Dendritic cell treated with granulocyte-macrophage colony-stimulating factor and Interleukin-4, amounts not matched to agents 40 ng/mL and 50 ng/mL, for 4 days (primary cell): ENCODE measurements around the gene CA10.

Experiments used
- H3K27ac Mint-ChIP-seq: one replicate; pipeline ENCODE4 v1.8.0; 2022; ENCODE audit warnings: mild to moderate bottlenecking, mixed read lengths
- H3K27me3 Mint-ChIP-seq: one replicate; pipeline ENCODE4 v1.8.0; 2022; ENCODE audit warnings: mild to moderate bottlenecking, mixed read lengths
- H3K36me3 Mint-ChIP-seq: one replicate; pipeline ENCODE4 v1.8.0; 2022; ENCODE audit warnings: low read depth, mixed read lengths
- H3K4me1 Mint-ChIP-seq: one replicate; pipeline ENCODE4 v1.8.0; 2022; ENCODE audit warnings: low read depth, mixed read lengths
- H3K4me3 Mint-ChIP-seq: one replicate; pipeline ENCODE4 v1.8.0; 2022; ENCODE audit warnings: mild to moderate bottlenecking, moderate library complexity, mixed read lengths
- H3K9me3 Mint-ChIP-seq: one replicate; pipeline ENCODE4 v1.8.0; 2022; ENCODE audit warnings: mixed read lengths
- intact Hi-C: fragments of 100-400 bp; cut with micrococcal nuclease; formaldehyde crosslinking; loops from one replicate; pipeline ENCODE4 v1.15.0; 2022

CA10 gene

GRCh38 chr17:51610155-51610554 lies 548.4 kb downstream of the CA10 start:
- Mint-ChIP-seq H3K27ac (no peak overlapping the region), H3K4me1 (no peaks in the 10 kb centered on the region), H3K36me3 (no peaks in the 10 kb centered on the region), H3K4me3 (no peak overlapping the region), H3K9me3 (no peaks in the 10 kb centered on the region), H3K27me3 (peaks cover 4% of the 10 kb centered on the region)
- intact Hi-C loops = no loop called here

DNA sequence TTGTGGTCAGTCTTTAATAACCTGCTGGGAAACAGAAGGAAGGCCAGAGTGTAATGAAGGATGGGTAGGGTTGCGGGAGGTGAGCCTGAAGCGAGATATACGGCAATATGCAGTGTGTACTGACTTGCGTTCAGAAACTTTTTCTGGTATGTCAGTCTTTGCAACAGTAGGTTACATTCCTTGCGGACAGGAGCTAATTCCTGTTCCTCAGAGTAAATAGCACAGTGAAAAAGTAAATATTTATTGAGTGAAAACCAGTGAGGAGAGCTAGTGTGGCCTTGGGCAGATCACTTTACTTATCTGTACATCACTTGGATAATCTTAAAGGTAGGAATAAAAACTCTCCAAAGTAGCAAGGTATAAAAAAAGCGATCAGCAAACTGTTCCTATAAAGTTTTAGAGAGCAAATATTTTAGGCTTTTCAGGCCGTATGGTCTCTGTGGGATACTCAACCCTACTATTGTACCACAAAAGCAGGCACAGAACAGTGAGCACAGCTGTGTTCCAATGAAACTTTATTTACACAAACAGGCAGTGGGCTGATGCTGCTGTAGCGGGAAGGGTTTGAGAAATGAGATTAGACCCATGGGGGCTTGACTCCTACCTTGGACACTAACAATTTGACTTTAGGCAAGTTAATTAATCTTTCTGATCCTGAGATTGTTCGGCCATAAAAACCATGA lies 550.1 kb downstream of the CA10 start:
- Mint-ChIP-seq H3K4me3 (no peak overlapping the region), H3K36me3 (no peaks in the 10 kb centered on the region), H3K4me1 (no peaks in the 10 kb centered on the region), H3K27ac (no peak overlapping the region), H3K9me3 (no peaks in the 10 kb centered on the region), H3K27me3 (peaks cover 4% of the 10 kb centered on the region)
- intact Hi-C loops = no loop called here

DNA sequence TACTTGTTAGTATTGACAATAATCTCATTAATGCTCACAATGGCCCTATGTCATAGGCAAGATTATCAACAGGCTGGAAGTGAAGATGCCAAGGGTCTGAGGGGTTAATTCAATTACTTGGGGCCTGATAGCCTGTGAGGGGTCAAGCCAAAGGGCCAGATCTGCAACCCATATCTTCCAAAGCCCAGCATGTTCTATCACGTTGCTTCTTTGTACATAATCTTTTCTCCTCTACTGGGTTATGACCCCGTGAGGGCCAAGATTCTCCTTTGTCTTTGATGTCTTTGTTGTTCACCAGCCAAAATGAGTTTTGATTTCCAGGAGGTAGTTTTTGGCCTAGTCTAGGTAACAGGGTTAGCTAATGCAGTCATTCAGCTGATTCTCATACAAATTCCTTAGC lies 551.0 kb downstream of the CA10 start:
- Mint-ChIP-seq H3K27me3 (peaks cover 4% of the 10 kb centered on the region), H3K9me3 (no peaks in the 10 kb centered on the region), H3K27ac (no peak overlapping the region)

GRCh38 chr17:51604299-51605020 lies 554.1 kb downstream of the CA10 start:
- intact Hi-C loops = no loop called here
- Mint-ChIP-seq H3K27ac (no peak overlapping the region), H3K9me3 (no peaks in the 10 kb centered on the region), H3K4me3 (no peak overlapping the region), H3K27me3 (peaks cover 2% of the 10 kb centered on the region), H3K36me3 (no peaks in the 10 kb centered on the region), H3K4me1 (no peaks in the 10 kb centered on the region)

More for the DNA sequence above, 551.0 kb downstream of the CA10 start:
- no peaks in the 10 kb centered on the region for H3K36me3 Mint-ChIP-seq
- no peak overlapping the region for H3K4me3 Mint-ChIP-seq
- intact Hi-C loops = no loop called here
- H3K4me1 Mint-ChIP-seq = no peaks in the 10 kb centered on the region

GRCh38 chr17:51601622-51602261 lies 556.8 kb downstream of the CA10 start:
- Mint-ChIP-seq H3K27ac (no peak overlapping the region), H3K4me1 (no peaks in the 10 kb centered on the region), H3K27me3 (peaks cover 1% of the 10 kb centered on the region), H3K9me3 (no peaks in the 10 kb centered on the region), H3K4me3 (no peak overlapping the region), H3K36me3 (no peaks in the 10 kb centered on the region)
- intact Hi-C loops = no loop called here

DNA sequence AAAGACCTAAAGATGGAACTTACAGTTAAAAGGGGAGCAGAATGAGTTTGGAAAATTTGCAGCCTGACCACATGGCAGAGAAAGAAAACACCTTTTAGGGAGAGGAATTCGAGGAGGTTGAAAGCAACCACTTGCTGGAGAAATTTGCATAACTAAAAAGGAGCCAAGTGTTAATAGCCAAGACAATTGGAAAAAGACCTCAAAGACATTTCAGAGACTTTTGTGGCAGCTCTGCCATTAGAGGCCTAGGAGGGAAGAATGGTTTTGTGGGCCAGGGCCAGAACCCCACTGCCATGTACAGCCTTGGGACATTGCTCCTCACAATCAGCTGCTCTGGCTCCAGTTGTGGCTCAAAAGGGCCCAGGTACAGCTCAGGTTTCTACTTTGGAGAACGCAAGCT lies 559.7 kb downstream of the CA10 start:
- Mint-ChIP-seq H3K27me3 (peaks cover 3% of the 10 kb centered on the region), H3K36me3 (no peaks in the 10 kb centered on the region), H3K4me1 (no peaks in the 10 kb centered on the region), H3K9me3 (no peaks in the 10 kb centered on the region), H3K27ac (no peak overlapping the region), H3K4me3 (no peak overlapping the region)
- intact Hi-C loops = no loop called here

DNA sequence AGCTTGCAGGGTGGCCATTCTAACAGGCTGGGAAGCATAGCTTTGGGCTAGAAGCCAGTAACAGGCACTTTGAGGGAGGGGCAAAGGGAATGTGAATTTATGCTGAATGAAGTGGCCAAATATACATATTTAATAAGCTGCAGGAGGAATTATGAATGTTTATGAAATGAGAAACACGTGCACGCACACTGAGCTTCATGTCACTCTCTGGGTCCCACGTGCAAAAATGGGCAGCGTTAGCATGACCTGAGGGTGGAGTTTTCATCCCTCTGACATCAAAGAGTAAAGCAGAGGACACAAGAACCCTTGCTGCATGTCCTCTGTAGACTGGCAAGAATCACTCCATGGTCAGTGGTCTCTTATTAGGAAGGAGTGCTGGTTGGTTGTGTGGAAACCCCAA lies 561.2 kb downstream of the CA10 start:
- no peak overlapping the region for H3K4me3 Mint-ChIP-seq
- peaks cover 3% of the 10 kb centered on the region for H3K27me3 Mint-ChIP-seq
- intact Hi-C loops = no loop called here
- no peak overlapping the region for H3K27ac Mint-ChIP-seq
- H3K36me3 Mint-ChIP-seq = no peaks in the 10 kb centered on the region
- H3K9me3 Mint-ChIP-seq = no peaks in the 10 kb centered on the region
- H3K4me1 Mint-ChIP-seq = no peaks in the 10 kb centered on the region

DNA sequence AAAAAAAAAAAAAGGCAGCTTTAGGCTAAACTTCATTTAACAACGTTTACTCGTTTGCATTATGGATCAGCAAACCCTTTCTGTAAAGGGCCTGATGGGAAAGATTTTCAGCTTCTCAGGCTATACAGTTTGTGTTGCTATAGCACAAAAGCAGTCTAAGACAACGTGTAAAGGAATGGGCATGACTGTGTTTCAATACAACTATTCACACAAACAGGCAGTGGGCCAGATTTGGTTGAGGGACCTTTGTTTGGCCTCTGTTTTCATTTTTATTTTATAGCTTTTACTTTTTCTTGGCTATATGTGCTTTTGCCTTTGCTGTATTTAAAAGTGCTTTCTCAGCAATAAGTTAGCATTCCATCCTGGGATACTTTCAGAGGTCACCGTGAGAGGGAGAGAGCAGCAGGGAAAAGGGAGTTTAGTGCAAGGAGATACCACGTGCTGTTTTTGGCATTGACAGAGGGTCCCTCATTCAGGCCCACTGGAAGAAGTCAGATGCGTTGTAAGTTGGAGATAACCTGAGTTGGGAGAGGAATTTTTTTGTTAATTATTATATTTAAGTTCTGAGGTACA lies 562.6 kb downstream of the CA10 start:
- peaks cover 3% of the 10 kb centered on the region for H3K27me3 Mint-ChIP-seq
- no peaks in the 10 kb centered on the region for H3K9me3 Mint-ChIP-seq
- no peaks in the 10 kb centered on the region for H3K36me3 Mint-ChIP-seq
- no peak overlapping the region for H3K4me3 Mint-ChIP-seq
- H3K27ac Mint-ChIP-seq = no peak overlapping the region
- intact Hi-C loops = no loop called here
- no peaks in the 10 kb centered on the region for H3K4me1 Mint-ChIP-seq

DNA sequence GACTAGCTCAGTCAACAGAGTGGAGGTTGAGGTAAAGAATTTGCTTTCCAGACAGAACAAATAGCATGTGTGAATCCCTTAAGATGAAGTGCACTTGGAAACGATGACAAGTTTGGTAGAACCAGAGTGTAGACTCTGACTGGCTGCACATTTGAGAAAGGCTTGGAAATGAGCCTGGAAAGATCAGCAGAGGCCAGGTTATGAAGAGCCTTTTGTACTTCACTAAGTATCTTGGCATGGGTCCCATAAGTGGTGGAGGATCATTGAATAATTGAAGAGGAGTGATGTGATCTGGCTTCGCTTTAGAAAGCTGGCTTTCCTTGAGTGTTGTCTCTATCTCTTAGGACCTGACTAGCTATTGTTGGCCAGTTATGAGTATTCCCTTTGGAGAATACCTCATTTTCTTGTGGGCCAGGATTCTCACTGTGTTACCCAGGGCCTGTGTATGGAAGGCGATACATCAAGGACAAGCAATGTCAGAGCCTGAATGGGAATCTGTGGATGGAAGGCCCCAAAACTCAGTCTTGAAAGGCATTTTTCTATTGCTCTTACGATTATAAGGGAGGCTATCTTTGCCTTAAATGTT lies 568.4 kb downstream of the CA10 start:
- Mint-ChIP-seq H3K36me3 (no peaks in the 10 kb centered on the region), H3K27me3 (peaks cover 1% of the 10 kb centered on the region), H3K27ac (no peak overlapping the region), H3K4me1 (no peaks in the 10 kb centered on the region), H3K4me3 (no peak overlapping the region), H3K9me3 (peaks cover 20% of the 10 kb centered on the region)
- intact Hi-C loops = no loop called here

DNA sequence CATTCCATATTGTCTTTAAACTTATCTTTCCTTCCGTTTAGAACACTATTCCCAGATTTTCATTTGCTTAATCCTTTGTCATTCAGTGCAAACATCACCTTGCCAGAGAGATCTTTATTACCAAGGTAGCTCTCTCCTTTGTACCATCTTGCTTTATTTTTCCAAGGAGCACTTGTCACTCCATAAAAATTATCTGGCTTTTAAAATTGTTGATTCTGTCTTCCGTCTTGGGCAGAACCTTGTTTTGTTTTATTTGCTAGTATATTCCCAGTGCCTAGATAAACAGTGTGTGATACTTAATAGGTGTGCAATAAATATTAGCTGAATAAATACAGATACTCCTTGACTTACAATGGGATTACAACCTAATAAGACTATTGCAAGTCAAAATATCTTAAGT lies 570.5 kb downstream of the CA10 start:
- Mint-ChIP-seq H3K36me3 (no peaks in the 10 kb centered on the region), H3K4me1 (no peaks in the 10 kb centered on the region), H3K4me3 (no peak overlapping the region), H3K27me3 (no peaks in the 10 kb centered on the region), H3K9me3 (peaks cover 20% of the 10 kb centered on the region), H3K27ac (no peak overlapping the region)
- intact Hi-C loops = no loop called here

DNA sequence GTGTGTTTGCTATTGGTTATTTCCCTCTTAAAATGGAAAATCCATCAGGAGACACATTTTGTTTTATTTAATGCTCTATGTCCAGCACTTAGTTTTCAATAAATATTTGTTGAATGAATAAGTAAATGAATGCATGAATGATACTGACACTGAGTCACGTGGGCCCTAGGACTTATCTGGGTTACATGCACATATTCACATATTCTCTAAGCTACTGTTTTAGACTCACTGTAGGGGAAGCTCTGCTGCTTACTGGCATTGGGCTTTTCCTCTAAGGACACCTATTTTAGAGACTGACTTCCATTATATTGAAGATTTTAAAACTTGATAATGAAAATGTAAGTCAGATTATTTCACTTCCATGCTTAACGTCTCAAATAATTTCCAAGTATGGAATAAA lies 571.0 kb downstream of the CA10 start:
- H3K36me3 Mint-ChIP-seq = no peaks in the 10 kb centered on the region
- no peak overlapping the region for H3K4me3 Mint-ChIP-seq
- intact Hi-C loops = no loop called here
- peaks cover 20% of the 10 kb centered on the region for H3K9me3 Mint-ChIP-seq
- no peak overlapping the region for H3K27ac Mint-ChIP-seq
- H3K27me3 Mint-ChIP-seq = no peaks in the 10 kb centered on the region
- no peaks in the 10 kb centered on the region for H3K4me1 Mint-ChIP-seq

GRCh38 chr17:51585514-51586104 lies 572.9 kb downstream of the CA10 start:
- Mint-ChIP-seq H3K27ac (no peak overlapping the region), H3K9me3 (peaks cover 20% of the 10 kb centered on the region), H3K27me3 (no peaks in the 10 kb centered on the region), H3K36me3 (no peaks in the 10 kb centered on the region), H3K4me1 (no peaks in the 10 kb centered on the region), H3K4me3 (no peak overlapping the region)
- intact Hi-C loops = no loop called here

DNA sequence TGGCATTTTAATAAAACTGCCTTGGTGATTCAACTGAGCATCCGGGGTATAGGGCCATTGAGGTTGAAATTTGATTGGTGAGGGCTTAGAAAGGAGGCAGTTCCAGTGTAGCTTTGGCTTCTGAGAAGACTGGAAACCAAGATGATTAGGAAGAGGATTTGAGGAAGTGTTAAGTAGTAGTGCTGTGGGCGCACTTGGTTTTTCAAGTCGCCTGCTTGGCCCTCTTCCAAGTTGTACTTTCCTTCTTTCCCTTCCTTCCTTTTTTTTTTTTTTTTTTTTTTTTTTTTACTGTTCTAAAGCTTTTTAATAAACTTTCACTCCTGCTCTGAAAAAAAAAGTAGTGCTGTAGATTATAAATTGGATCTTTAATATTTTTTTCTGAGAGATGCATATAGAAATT lies 577.6 kb downstream of the CA10 start:
- H3K4me1 Mint-ChIP-seq = no peaks in the 10 kb centered on the region
- H3K27ac Mint-ChIP-seq = no peak overlapping the region

More for the DNA sequence above, 577.6 kb downstream of the CA10 start:
- H3K27me3 Mint-ChIP-seq = no peaks in the 10 kb centered on the region
- no peak overlapping the region for H3K4me3 Mint-ChIP-seq
- no peaks in the 10 kb centered on the region for H3K36me3 Mint-ChIP-seq
- intact Hi-C loops = no loop called here
- peaks cover 13% of the 10 kb centered on the region for H3K9me3 Mint-ChIP-seq
